Measurements from ENCODE around the gene GEMIN5.

Gene GEMIN5

DNA sequence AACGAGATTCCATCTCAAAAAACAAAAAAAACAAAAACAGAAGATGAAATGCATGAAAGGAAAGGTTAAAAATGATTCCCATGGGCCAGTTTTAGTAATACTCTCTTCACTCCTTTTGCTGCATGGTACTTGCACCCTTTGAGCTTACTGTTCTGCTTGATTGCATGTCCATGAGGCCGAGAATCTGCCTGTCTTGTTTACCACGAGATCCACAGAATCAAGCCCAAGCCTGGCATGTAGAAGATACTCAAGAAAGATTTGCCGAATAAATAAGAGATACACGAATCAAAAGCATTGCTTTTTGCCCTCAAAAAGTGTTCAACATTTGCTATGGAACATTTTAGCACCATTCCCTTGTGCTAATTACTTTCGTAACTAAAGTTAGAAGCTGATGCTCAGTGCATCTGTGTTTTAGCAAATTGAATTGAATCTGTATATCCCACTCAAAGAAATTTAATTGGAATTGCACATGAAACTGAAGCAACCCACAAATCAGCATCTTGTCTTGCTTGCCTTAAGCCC, 88.7 kb downstream of the GEMIN5 start:
- DNase-seq (ENCODE audit: low read depth): no peak

DNA sequence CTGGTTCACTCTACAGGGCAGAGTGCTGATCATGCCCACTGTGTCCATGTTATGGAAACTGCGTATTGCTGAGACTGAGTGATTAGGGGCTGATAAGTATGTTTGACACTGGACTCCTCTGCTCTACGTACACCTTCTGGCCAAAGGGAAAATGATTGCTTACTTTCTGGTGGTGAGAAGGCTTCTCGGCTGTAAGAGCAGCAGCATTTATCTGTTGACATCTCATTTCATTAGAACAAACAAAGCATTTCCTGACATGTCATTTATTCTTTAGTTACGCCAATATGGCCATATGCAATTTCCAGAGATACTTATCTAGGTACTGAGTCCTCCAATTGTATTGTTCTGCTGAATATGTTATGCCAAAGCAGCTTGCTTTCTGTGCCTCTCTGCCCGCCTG, 93.2 kb downstream of the GEMIN5 start:
- no peak for DNase-seq (ENCODE audit: low read depth)

DNA sequence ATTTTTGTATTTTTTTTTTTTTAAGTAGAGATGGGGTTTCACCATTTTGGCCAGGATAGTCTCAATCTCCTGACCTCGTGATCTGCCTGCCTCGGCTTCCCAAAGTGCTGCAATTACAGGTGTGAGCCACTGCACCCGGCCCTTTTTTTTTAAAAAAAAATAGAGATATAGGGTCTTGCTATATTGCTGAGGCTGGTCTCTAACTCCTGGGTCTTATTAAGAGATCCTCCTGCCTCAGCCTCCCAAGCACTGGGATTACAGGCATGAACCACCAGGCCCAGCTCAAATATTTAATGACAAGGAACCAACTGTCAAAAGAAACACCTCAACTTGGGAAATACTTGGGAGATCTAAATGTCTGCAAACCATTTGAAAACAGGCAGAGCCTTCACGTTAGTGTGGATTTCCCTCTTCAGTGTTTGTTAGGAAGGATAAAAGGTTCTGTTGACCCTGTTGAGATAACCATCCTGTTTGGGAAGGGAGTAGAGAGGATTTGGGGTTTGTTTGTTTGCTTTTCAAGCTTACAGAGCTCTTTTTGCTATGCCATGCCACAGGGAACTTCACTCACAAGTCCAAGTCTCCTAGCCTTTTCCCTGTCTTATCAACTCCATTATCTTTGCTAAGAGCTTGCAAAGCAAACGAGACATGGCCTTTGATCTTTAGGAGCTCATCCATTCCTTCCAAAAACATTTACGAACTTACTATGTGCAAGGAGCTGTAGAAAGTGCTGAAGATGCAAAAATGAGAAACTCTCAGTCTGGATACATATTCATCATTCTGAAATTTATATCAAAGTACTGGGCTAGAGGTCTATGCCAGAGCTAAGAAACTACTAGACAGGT, 95.1 kb downstream of the GEMIN5 start:
- no peak for DNase-seq (ENCODE audit: low read depth)

DNA sequence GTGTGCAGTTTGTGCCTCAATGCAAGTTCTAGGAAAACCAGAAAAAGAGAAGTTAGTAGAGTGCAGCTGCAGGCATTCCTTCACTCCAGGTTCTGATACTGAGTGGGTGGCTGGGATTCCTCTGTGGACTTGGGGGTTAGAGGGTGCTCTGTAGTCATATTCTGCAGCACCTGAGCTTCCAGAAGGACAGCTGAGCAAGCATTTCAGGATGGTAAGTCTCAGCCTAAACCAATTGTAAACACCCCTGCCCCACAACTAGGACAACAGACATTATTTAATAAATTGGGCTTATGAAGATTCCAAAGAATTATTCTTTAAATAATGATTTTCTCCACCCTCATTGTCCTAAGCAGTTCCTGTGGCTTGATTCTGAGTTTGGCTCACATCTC, 96.7 kb downstream of the GEMIN5 start:
- no peak for DNase-seq (ENCODE audit: low read depth)

DNA sequence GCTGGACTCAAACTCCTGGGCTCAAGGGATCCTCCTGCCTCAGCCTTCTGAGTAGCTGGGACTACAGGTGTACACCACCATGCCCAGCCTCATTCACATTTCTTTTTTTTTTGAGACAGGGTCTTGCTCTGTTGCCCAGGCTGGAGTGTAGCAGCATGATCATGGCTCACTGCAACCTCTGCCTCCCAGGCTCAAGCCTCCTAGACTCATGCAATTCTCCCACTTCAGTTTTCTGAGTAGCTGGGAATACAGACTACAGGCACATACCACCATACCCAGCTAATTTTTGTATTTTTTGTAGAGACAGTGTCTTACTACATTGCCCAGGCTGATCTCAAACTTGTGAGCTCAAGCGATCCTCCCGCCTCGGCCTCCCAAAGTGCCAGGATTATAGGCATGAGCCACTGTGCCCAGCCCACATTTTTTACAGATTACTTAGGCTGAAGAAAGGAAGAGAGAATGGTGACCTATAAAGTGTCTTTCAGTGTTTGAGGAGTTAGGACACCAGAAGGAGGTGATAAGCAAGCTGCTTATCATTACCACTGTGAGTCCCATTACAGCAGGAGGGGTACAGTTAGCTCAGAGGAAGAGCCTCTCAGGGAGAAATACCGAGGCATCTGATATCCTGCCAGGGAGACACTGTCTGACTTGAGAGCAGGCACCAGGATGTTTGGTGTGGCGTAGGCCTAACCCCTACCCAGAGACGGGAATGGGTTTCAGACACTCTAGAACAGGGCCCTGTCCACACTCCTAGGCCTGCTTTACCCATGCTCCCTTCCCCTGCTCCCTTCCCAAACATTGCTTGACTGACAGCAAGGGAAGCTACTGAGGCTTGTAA, 97.4 kb downstream of the GEMIN5 start:
- DNase-seq (ENCODE audit: low read depth): no peak

All from ELR (cell line).